Choroid plexus epithelial cell (primary cell): ENCODE results near the gene ZNF181.
A peak's percentile ranks its signal among the peaks of the same experiment; 100 is the strongest.

ENCODE experiments used
- DNase-seq: peaks from one replicate; pipeline ENCODE4 v3.0.0-alpha.2; 2010; ENCODE audit warnings: low read depth
- H3K4me3 ChIP-seq: 2 replicates; pipeline ENCODE4 v1.5.1; 2011; ENCODE audit warnings: low read depth, mild to moderate bottlenecking, control low read depth, low read length, moderate library complexity
- CTCF ChIP-seq: conservative IDR thresholded peaks from 2 replicates; pipeline ENCODE4 v1.5.1; 2011; ENCODE audit warnings: low read depth, mild to moderate bottlenecking, control low read depth, inconsistent platforms, low read length, moderate library complexity

ZNF181 gene

GRCh38 chr19:34707661-34708060, 26.4 kb upstream of the ZNF181 start:
- no peak overlapping the region for H3K4me3 ChIP-seq
- no peak for TF ChIP-seq CTCF
- no peak for DNase-seq

GRCh38 chr19:34711890-34712289, 22.2 kb upstream of the ZNF181 start:
- DNase-seq: no peak
- no peak for TF ChIP-seq CTCF
- H3K4me3 ChIP-seq: no peak overlapping the region

DNA sequence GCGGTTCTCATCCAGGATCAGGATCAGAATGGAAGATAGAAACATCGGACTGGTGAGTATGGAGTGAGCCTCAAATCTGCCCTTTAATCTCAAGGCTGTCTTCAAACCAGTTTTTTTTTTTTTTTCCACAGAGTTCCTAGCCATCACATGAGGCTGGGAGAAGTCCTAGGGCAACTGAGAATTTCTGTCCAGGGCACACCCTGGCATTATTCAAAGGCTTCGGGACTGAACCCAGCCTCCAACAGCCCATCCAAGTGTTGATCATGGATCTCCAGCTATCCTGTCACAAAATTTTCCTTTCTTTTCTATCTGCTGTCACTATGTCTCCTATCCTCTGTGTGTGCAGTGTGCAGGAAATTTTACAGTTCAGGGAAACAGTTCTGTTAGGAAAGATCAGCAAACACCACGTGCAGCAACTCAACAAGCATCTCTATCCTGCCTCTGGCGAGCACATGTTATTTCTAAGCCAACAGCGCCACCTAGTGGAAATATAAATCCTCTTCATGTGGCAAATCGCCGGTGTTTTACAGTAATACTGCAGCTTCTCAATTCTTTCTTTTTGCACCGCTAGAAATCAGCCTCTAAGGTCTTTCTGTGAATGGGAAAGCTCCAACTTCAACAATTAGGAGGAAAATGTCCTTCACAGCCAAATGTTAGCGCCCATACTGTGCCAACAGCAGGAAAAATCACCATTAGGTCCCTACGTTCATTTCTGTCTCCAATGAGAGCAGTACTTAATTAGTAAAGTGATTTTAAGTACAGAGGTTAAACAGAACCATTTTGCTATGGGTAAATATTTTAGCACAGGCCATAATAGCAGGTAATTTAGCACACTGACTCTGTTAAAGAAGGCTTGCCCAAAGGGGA, 21.4 kb upstream of the ZNF181 start:
- peak; percentile 77 for TF ChIP-seq CTCF
- peak; percentile 93 for DNase-seq
- H3K4me3 ChIP-seq: no peak overlapping the region

DNA sequence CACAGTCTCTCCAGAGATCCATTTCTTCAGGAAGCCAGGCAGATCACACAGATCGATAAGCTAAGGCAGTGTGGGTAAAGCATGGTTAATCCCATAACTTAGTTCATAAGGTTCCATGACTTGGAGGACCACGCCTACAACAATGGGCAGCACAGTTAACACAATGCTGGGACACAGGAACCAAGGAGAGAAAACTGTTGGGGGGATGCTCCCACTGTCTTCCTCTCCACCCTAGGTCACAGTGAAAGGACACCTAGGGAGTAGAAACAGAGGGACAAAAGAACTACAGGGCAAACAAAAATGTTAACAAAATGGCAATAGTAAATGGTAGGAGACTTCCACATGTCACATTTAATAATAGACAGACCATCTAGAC, 20.8 kb upstream of the ZNF181 start:
- DNase-seq: no peak
- TF ChIP-seq CTCF: no peak
- no peak overlapping the region for H3K4me3 ChIP-seq

- DNase-seq: no peak
- no peak for TF ChIP-seq CTCF
Observed at GRCh38 chr19:34715357-34715756, 18.7 kb upstream of the ZNF181 start.

GRCh38 chr19:34722353-34722752, 11.7 kb upstream of the ZNF181 start:
- TF ChIP-seq CTCF: no peak
- no peak overlapping the region for H3K4me3 ChIP-seq
- no peak for DNase-seq

More at GRCh38 chr19:34715357-34715756, 18.7 kb upstream of the ZNF181 start:
- no peak overlapping the region for H3K4me3 ChIP-seq

GRCh38 chr19:34725400-34725799, 8.6 kb upstream of the ZNF181 start:
- no peak for TF ChIP-seq CTCF
- no peak for DNase-seq

More at GRCh38 chr19:34725400-34725799, 8.6 kb upstream of the ZNF181 start:
- no peak overlapping the region for H3K4me3 ChIP-seq
